Coronary artery (tissue), 2 donors: ENCODE results near the gene MUC22.
"Not testable (repeated sequence)": the region's sequence is repeated elsewhere in the genome, so short reads cannot be mapped to it uniquely, and the experiment has no call there.

ENCODE experiments used
- DNase-seq: peaks from one replicate; pipeline ENCODE4 v3.0.0-alpha.2; 2017; ENCODE audit warnings: low spot score
- H3K27ac ChIP-seq, 2 donors: fragments of 200-600 bp; sonication (generic); one replicate each; pipeline ENCODE4 v1.5.1; 2016 to 2019
- H3K4me3 ChIP-seq: fragments of 200-600 bp; sonication (generic); 2 replicates; pipeline ENCODE4 v1.5.1; 2016; ENCODE audit warnings: mild to moderate bottlenecking, moderate library complexity
- CTCF ChIP-seq: fragments of 200-600 bp; sonication (generic); IDR thresholded peaks from one replicate; pipeline ENCODE4 v1.5.1; 2019; ENCODE audit warnings: antibody characterized with exemption

Gene MUC22

GRCh38 chr6:30985490-30985889 lies 24.8 kb upstream of the MUC22 start:
- TF ChIP-seq CTCF, result no peak
- DNase-seq, result no peak

GRCh38 chr6:30987304-30987703 lies 23.0 kb upstream of the MUC22 start:
- DNase-seq, result no peak
- TF ChIP-seq CTCF, result no peak
- Histone ChIP-seq H3K27ac (no peak overlapping the region), H3K4me3 (no peak overlapping the region)

More at GRCh38 chr6:30985490-30985889, 24.8 kb upstream of the MUC22 start:
- Histone ChIP-seq H3K4me3 (no peak overlapping the region), H3K27ac (no peak overlapping the region)

- Histone ChIP-seq H3K27ac (no peak overlapping the region), H3K4me3 (no peak overlapping the region)
- TF ChIP-seq CTCF, result no peak
- no peak for DNase-seq
Observed at GRCh38 chr6:30988209-30988825, 22.0 kb upstream of the MUC22 start.

- DNase-seq, result no peak
- Histone ChIP-seq H3K27ac (no peak overlapping the region), H3K4me3 (no peak overlapping the region)
- TF ChIP-seq CTCF, result no peak
Observed at GRCh38 chr6:30990422-30991086, 19.7 kb upstream of the MUC22 start.

- no peak for TF ChIP-seq CTCF
- Histone ChIP-seq H3K27ac (no peak overlapping the region), H3K4me3 (no peak overlapping the region)
- no peak for DNase-seq
Observed at GRCh38 chr6:30991891-30992290, 18.4 kb upstream of the MUC22 start.

GRCh38 chr6:30997301-30997700 lies 13.0 kb upstream of the MUC22 start:
- Histone ChIP-seq H3K27ac (no peak overlapping the region), H3K4me3 (no peak overlapping the region)
- no peak for DNase-seq
- no peak for TF ChIP-seq CTCF

- TF ChIP-seq CTCF, result no peak
- Histone ChIP-seq H3K27ac (no peak overlapping the region), H3K4me3 (no peak overlapping the region)
- DNase-seq, result no peak
Observed at GRCh38 chr6:30998785-30999184, 11.5 kb upstream of the MUC22 start.

- not testable (repeated sequence) for DNase-seq, H3K4me3 ChIP-seq, H3K27ac ChIP-seq
Observed at GRCh38 chr6:31000067-31000860, 10.0 kb upstream of the MUC22 start.
